ENCODE results near the gene KIF26A. TPM values are rescaled to one million over a fixed set of nuclear protein-coding genes. Genes with fewer than 3 reads are reported as not detected.
A peak's percentile ranks its signal among the peaks of the same experiment; 100 is the strongest.

Gene KIF26A
- total and polyA plus RNA-seq, 2 experiments from 2014 or later = 5.6 to 103 TPM

GRCh38 chr14:104182857-104183425, 44.6 kb downstream of the KIF26A start (continued):
- TF ChIP-seq ZNF462 (CRISPR knock-in tag; IDR thresholded peaks at IDR 0.05) (no peak), EZH2phosphoT487 (IDR thresholded peaks at IDR 0.05; ENCODE audit: unreplicated experiment) (no peak)

GRCh38 chr14:104183796-104184195, 45.4 kb downstream of the KIF26A start:
- Mint-ChIP-seq H3K4me1 (peaks cover 2% of the 10 kb centered on the region; the same call in 2 of the 3 replicates), H3K27me3 (ENCODE audit: insufficient read depth, low read depth, poor library complexity) (peaks cover 8% of the 10 kb centered on the region), H3K36me3 (ENCODE audit: low read depth) (0 out of 3 replicates have a peak, but pooled peaks cover 2% of the 10 kb centered on the region), H3K9me3 (no peaks in the 10 kb centered on the region), H3K4me3 (no peak overlapping the region), H3K27ac (no peak overlapping the region)
- H3K27ac ChIP-seq (ENCODE audit: low read depth) = no peak overlapping the region
- H3F3A ChIP-seq (replicated peaks; ENCODE audit: low read depth) = no peaks in the 10 kb centered on the region
- DNase-seq (ENCODE audit: low spot score) (no peak), ATAC-seq (no peak)
- no peaks in the 10 kb centered on the region for H3K27me3 ChIP-seq (ENCODE audit: insufficient read depth)
- H2AFZ ChIP-seq = no peak overlapping the region
- no peaks in the 10 kb centered on the region for H3K36me3 ChIP-seq (ENCODE audit: insufficient read depth)
- TF ChIP-seq REST (IDR thresholded peaks at IDR 0.05; ENCODE audit: unreplicated experiment) = no peak
- TF ChIP-seq POLR2AphosphoS5 (IDR thresholded peaks at IDR 0.05; ENCODE audit: low read depth) = 0 out of 2 replicates have a peak, but pooled peaks have one; percentile 10
- H3K4me3 ChIP-seq = no peak overlapping the region
- H4K20me1 ChIP-seq (replicated peaks; ENCODE audit: insufficient read depth) = no peaks in the 10 kb centered on the region
- no peaks in the 10 kb centered on the region for H3K79me2 ChIP-seq (replicated peaks; ENCODE audit: insufficient read depth)
- no peaks in the 10 kb centered on the region for H3K4me1 ChIP-seq (ENCODE audit: insufficient read depth)
- H3K9me2 ChIP-seq (ENCODE audit: insufficient read depth) = no peaks in the 10 kb centered on the region
- H3K4me2 ChIP-seq = no peak overlapping the region
